K562 (cell line): ENCODE results near the gene SIRT3. TPM values are rescaled to one million over a fixed set of nuclear protein-coding genes. Genes with fewer than 3 reads are reported as not detected.

Source experiments
- ATAC-seq: fragments of 200-7000 bp; cut with Tn5 transposase; 3 replicates; pipeline ENCODE4 v1.9.1; 2020; ENCODE audit warnings: moderate library complexity
- BruUV-seq: library from RNA; stranded (reverse); fragments of 400-500 nt; replicated peaks from 2 replicates; lab custom pipeline; 2021; lab: Mats Ljungman, UMichigan
- CTCF ChIA-PET: fragments of 300-600 bp; formaldehyde crosslinking; extraction: SDS; loops from one replicate; lab custom pipeline; 2021; ENCODE audit warnings: low intra/inter-chr PET ratio; lab: Yijun Ruan, JAX
- POLR2A ChIA-PET: fragments of 300-600, 350-650 bp; sonication (Branson Sonifier 250); formaldehyde crosslinking; extraction: SDS; loops from one replicate; lab custom pipeline; 2021; ENCODE audit warnings: antibody characterized with exemption, inconsistent platforms; lab: Yijun Ruan, JAX
- DNase-seq, 4 experiments: peaks; one replicate each; pipeline versions ENCODE4 v3.0.0 to v3.0.0-alpha.2; 2011 to 2018; ENCODE audit warnings: low spot score in 3 of 4, mixed read lengths in 3 of 4; ENCODE audit errors: extremely low read depth in 1 of 4
- FAIRE-seq: peaks from 2 replicates; lab custom pipeline; 2011; peaks lifted over from hg19 to GRCh38; lab: Jason Lieb, UNC
- H2AFZ ChIP-seq: 2 replicates; pipeline ENCODE4 v1.6.0; 2011; ENCODE audit warnings: low read depth, low read length, control low read depth, inconsistent platforms
- H3K27ac ChIP-seq: fragments of 200-600 bp; 3 replicates; pipeline ENCODE4 v1.8.0; 2011; ENCODE audit warnings: low read depth, mild to moderate bottlenecking, control low read depth, inconsistent platforms, low read length, moderate library complexity, mixed read lengths; ENCODE audit errors: extremely low read depth
- H3K27me3 ChIP-seq, 2 experiments: fragments of 300-600 bp in 1 of 2; 2 replicates in 1 of 2; 3 replicates in 1 of 2; pipeline versions ENCODE4 v1.6.0 to v1.8.0; 2011; ENCODE audit warnings: inconsistent platforms in 2 of 2, low read length in 2 of 2, mild to moderate bottlenecking in 1 of 2, mixed read lengths in 1 of 2, moderate library complexity in 1 of 2; ENCODE audit not compliant: control insufficient read depth in 2 of 2, insufficient read depth in 2 of 2
- H3K36me3 ChIP-seq: fragments of 300-600 bp; 3 replicates; pipeline ENCODE4 v1.8.0; 2011; ENCODE audit warnings: mild to moderate bottlenecking, low read length, inconsistent platforms; ENCODE audit not compliant: control insufficient read depth, insufficient read depth
- H3K4me1 ChIP-seq, 2 experiments: fragments of 200-600 bp in 1 of 2; replicated peaks in 1 of 2; 2 replicates in 1 of 2; 3 replicates in 1 of 2; pipeline versions ENCODE4 v1.5.1 to v1.8.0; 2011; ENCODE audit warnings: inconsistent platforms in 2 of 2, low read length in 2 of 2, mild to moderate bottlenecking in 1 of 2, mixed read lengths in 1 of 2, moderate library complexity in 1 of 2; ENCODE audit not compliant: control insufficient read depth in 2 of 2, insufficient read depth in 2 of 2
- H3K4me2 ChIP-seq: 2 replicates; pipeline ENCODE4 v1.6.1; 2011; ENCODE audit warnings: low read length, control low read depth, inconsistent platforms, mixed read lengths; ENCODE audit not compliant: insufficient read depth
- H3K4me3 ChIP-seq: fragments of 200-600 bp; sonication (generic), shearing (Covaris generic); 2 replicates; pipeline ENCODE4 v1.5.1; 2016; ENCODE audit warnings: control low read depth, inconsistent platforms
- H3K79me2 ChIP-seq: fragments of 200-600 bp; 3 replicates; pipeline ENCODE4 v1.8.0; 2011; ENCODE audit warnings: low read length, inconsistent platforms; ENCODE audit not compliant: control insufficient read depth, insufficient read depth
- H3K9ac ChIP-seq, 2 experiments: 2 replicates each; pipeline versions ENCODE4 v1.6.0 to v1.6.1; 2011; ENCODE audit warnings: low read depth in 2 of 2, low read length in 2 of 2, control low read depth in 1 of 2, inconsistent platforms in 1 of 2, mild to moderate bottlenecking in 1 of 2, mixed read lengths in 1 of 2; ENCODE audit not compliant: insufficient read depth in 1 of 2
- H3K9me1 ChIP-seq: one replicate; pipeline ENCODE4 v1.6.0; 2011; ENCODE audit warnings: inconsistent platforms, mild to moderate bottlenecking, low read length, moderate library complexity; ENCODE audit not compliant: control insufficient read depth, insufficient read depth
- H3K9me3 ChIP-seq: replicated peaks from 2 replicates; pipeline ENCODE4 v1.5.1; 2011; ENCODE audit warnings: low read depth, low read length, inconsistent platforms; ENCODE audit not compliant: control insufficient read depth, insufficient read depth
- H4K20me1 ChIP-seq: replicated peaks from 2 replicates; pipeline ENCODE4 v1.6.1; 2011; ENCODE audit warnings: low read length, inconsistent platforms, mixed read lengths; ENCODE audit not compliant: control insufficient read depth, insufficient read depth
- BCL6 ChIP-seq: fragments of 250-450 bp; sonication (Bioruptor Pico); IDR thresholded peaks from 2 replicates; pipeline ENCODE4 v1.4.0; 2020
- CSDE1 ChIP-seq, 2 experiments: fragments of 450-650 bp; IDR thresholded peaks; 2 replicates each; pipeline ENCODE4 v1.6.1; 2016; ENCODE audit warnings: mild to moderate bottlenecking in 1 of 2
- ELF2 ChIP-seq: fragments of 250-450 bp; sonication (Bioruptor Pico); IDR thresholded peaks from 2 replicates; pipeline ENCODE4 v1.5.0; 2021; ENCODE audit warnings: mild to moderate bottlenecking
- LEF1 ChIP-seq: fragments of 450-650 bp; IDR thresholded peaks from 2 replicates; pipeline ENCODE4 v1.6.1; 2016; ENCODE audit warnings: mild to moderate bottlenecking
- RAD21 ChIP-seq, 2 experiments: fragments of 250-450 bp in 1 of 2; fragments of 450-650 bp in 1 of 2; sonication (Bioruptor Pico) in 1 of 2; formaldehyde crosslinking in 1 of 2; IDR thresholded peaks in 1 of 2; conservative IDR thresholded peaks in 1 of 2; 2 replicates each; pipeline versions ENCODE4 v1.4.0 to v1.8.0; 2020 to 2022; ENCODE audit warnings: mild to moderate bottlenecking in 2 of 2, moderate library complexity in 1 of 2
- RBM15 ChIP-seq: fragments of 200-400 bp; formaldehyde crosslinking; IDR thresholded peaks from 2 replicates; pipeline ENCODE4 v1.6.1; 2018; ENCODE audit warnings: mild to moderate bottlenecking, low read length, moderate library complexity; ENCODE audit not compliant: insufficient read depth
- RCOR1 ChIP-seq, 2 experiments: IDR thresholded peaks; 2 replicates each; pipeline ENCODE4 v1.6.1; 2012; ENCODE audit warnings: low read depth in 2 of 2, low read length in 2 of 2, borderline replicate concordance in 1 of 2, improper control_type of control experiment in 1 of 2
- WGBS: fragments of 100-300 bp; shearing (Covaris generic); methylation state at CpG from one replicate; pipeline ENCODE4 v1.1.6; 2016; ENCODE audit warnings: low coverage, mixed read lengths; ENCODE audit not compliant: insufficient coverage; ENCODE audit errors: missing lambda C conversion rate; 5-methylcytosine and 5-hydroxymethylcytosine counted together
- in situ Hi-C: fragments of 300-500 bp; cut with MboI; formaldehyde crosslinking; loops from 4 replicates; pipeline ENCODE4 v1.15.0; 2018; ENCODE audit warnings: inconsistent platforms, mixed read lengths
- intact Hi-C: fragments of 100-400 bp; cut with micrococcal nuclease; formaldehyde crosslinking; loops from 2 replicates; pipeline ENCODE4 v1.14.2; 2022
- polyA plus RNA-seq, 8 experiments: library from polyadenylated mRNA; depleted of rRNA in 4 of 8; stranded (reverse) in 5 of 8; unstranded in 3 of 8; fragments of >200 nt; fragmentation: Nextera tagmentation in 2 of 8; fragmentation: Illumina TruSeq in 1 of 8; extraction: Ambion mirVana in 2 of 8; extraction: Trizol in 1 of 8; gene quantifications; 2 replicates each; pipeline versions ENCODE4 v1.2.1 to v1.2.3, GENCODE V29; 2011 to 2014; ENCODE audit warnings: inconsistent platforms in 1 of 8, missing spikeins in 1 of 8
- total RNA-seq, 7 experiments: library from RNA; depleted of rRNA in 6 of 7; stranded (reverse); fragments of >200 nt in 6 of 7; fragmentation: Illumina TruSeq in 2 of 7; extraction: Trizol in 2 of 7; gene quantifications; 2 replicates each; pipeline versions ENCODE4 v1.2.1 to v1.2.3, GENCODE V29; 2011 to 2021; ENCODE audit warnings: low replicate concordance in 1 of 7
- TF ChIP-seq, protein P1 (sequence below): fragments of 250-450 bp; sonication (Bioruptor Pico); IDR thresholded peaks from 2 replicates; pipeline ENCODE4 v1.5.0; 2021
- TF ChIP-seq, protein P2 (sequence below): fragments of 250-450 bp; sonication (Bioruptor Pico); IDR thresholded peaks from 2 replicates; pipeline ENCODE4 v1.5.0; 2021; ENCODE audit warnings: mild to moderate bottlenecking, moderate library complexity
- TF ChIP-seq, protein P3 (sequence below), 3 experiments: IDR thresholded peaks in 2 of 3; conservative IDR thresholded peaks in 1 of 3; 2 replicates each; pipeline ENCODE4 v1.5.1; 2011 to 2012; ENCODE audit warnings: low read length in 3 of 3, mild to moderate bottlenecking in 3 of 3, control low read depth in 2 of 3, improper control_type of control experiment in 1 of 3, inconsistent platforms in 1 of 3, low read depth in 1 of 3, mixed read lengths in 1 of 3, moderate library complexity in 1 of 3; ENCODE audit not compliant: insufficient read depth in 2 of 3

Gene SIRT3
- total and polyA plus RNA-seq, 9 of the 15 experiments (the other 6 are each of a cell fraction or from before 2014, with no cell fraction given), result 1.9 to 27.5 (median 14.5) TPM

DNA sequence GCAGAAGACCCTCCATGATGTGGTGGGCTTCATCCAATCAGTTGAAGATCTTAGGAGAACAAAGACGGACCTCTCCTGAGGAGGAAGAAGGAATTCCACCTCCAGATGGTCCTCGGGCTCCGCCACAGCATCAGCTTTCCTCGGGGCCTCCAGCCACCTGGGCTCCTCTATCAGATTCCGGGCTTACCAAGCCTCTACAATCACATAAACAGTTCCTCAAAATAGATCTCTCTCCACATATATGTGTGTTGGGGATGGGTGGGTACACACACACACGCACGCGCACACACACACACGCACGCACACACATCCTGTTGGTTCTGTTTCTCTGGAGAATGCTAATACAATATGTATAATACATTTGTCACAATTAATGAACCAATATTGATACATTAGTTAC, 23.3 kb upstream of the SIRT3 start (continued):
- no peak for TF ChIP-seq LEF1
- TF ChIP-seq RCOR1 (IDR thresholded peaks at IDR 0.05; ENCODE audit: borderline replicate concordance in 1 of 2, low read depth in 2 of 2, low read length in 2 of 2), result no peak
- TF ChIP-seq ELF2, result no peak
- no peak for TF ChIP-seq BCL6 (CRISPR knock-in tag)
- TF ChIP-seq CSDE1 (IDR thresholded peaks at IDR 0.05), result no peak
- TF ChIP-seq, protein P1, sequence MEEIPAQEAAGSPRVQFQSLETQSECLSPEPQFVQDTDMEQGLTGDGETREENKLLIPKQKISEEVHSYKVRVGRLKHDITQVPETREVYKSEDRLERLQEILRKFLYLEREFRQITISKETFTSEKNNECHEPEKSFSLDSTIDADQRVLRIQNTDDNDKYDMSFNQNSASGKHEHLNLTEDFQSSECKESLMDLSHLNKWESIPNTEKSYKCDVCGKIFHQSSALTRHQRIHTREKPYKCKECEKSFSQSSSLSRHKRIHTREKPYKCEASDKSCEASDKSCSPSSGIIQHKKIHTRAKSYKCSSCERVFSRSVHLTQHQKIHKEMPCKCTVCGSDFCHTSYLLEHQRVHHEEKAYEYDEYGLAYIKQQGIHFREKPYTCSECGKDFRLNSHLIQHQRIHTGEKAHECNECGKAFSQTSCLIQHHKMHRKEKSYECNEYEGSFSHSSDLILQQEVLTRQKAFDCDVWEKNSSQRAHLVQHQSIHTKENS (CRISPR knock-in tag), result no peak

DNA sequence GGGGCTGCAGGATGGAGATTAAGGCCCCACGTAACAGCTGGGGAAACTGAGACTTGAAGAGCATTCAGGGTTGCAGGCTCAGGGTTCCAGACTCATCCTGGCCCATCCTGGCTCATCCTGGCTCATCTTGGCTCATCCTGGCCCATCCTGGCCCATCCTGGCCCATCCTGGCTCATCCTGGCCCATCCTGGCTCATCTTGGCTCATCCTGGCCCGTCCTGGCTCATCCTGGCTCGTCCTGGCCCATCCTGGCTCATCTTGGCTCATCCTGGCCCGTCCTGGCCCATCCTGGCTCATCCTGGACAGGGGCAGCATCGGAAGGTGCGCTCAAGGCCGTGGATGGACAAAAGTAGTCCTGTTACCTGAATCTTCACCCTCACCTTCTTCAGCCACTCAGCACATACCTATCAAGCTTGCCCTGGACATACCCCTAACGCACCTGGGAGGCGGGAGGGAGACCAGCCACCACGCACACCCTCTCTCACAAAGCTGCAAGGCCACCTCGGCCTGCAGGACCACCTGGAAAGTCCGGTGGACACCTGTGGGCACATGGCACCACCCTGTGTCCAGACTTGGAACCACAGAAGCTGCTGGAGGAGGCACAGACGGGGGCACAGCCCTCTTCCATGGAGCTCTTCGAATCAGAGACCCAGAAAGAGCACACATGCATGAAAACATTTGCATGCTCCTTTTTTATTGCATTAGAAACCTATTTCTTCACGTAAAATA, 21.8 kb upstream of the SIRT3 start:
- DNase-seq, result no peak
- Histone ChIP-seq H3K9me1 (no peaks in the 10 kb centered on the region), H3K4me1 (peaks cover 13 to 19% of the 10 kb centered on the region in 2 experiments), H3K4me2 (no peak overlapping the region), H4K20me1 (no peaks in the 10 kb centered on the region), H3K27ac (no peak overlapping the region), H3K9me3 (no peaks in the 10 kb centered on the region; the same call in 1 of the 2 replicates), H2AFZ (no peak overlapping the region), H3K36me3 (peaks cover 11% of the 10 kb centered on the region; the same call in 2 of the 3 replicates), H3K79me2 (no peaks in the 10 kb centered on the region), H3K9ac (peak overlapping the region in 1 of 2 experiments; percentile 61; a peak in 1 of 4 replicates), H3K4me3 (no peak overlapping the region), H3K27me3 (no peaks in the 10 kb centered on the region)
- 56% methylated on average over 14 of the region's 15 CpGs for WGBS
- ATAC-seq, result peak; percentile 61
- POLR2A ChIA-PET, result interaction anchor here (0.6 to 1.7 kb wide), 5 partner anchors 9 to 281 kb away, joined by 3 to 10 read pairs (median 5); no protein-coding TSS in a partner anchor
- no TSS peak for BruUV-seq
- intact Hi-C loops, result no loop called here
- in situ Hi-C loops, result no loop called here
- CTCF ChIA-PET, result no interaction called here
- FAIRE-seq, result no peak
- TF ChIP-seq RBM15, result no peak
- peak in 1 of 2 experiments; percentile 40; a peak in 2 of 4 replicates for TF ChIP-seq RAD21 (CRISPR knock-in tag; conservative IDR thresholded peaks at IDR 0.05 in 1 of 2, IDR thresholded peaks at IDR 0.05 in 1 of 2)
- TF ChIP-seq, protein P2, sequence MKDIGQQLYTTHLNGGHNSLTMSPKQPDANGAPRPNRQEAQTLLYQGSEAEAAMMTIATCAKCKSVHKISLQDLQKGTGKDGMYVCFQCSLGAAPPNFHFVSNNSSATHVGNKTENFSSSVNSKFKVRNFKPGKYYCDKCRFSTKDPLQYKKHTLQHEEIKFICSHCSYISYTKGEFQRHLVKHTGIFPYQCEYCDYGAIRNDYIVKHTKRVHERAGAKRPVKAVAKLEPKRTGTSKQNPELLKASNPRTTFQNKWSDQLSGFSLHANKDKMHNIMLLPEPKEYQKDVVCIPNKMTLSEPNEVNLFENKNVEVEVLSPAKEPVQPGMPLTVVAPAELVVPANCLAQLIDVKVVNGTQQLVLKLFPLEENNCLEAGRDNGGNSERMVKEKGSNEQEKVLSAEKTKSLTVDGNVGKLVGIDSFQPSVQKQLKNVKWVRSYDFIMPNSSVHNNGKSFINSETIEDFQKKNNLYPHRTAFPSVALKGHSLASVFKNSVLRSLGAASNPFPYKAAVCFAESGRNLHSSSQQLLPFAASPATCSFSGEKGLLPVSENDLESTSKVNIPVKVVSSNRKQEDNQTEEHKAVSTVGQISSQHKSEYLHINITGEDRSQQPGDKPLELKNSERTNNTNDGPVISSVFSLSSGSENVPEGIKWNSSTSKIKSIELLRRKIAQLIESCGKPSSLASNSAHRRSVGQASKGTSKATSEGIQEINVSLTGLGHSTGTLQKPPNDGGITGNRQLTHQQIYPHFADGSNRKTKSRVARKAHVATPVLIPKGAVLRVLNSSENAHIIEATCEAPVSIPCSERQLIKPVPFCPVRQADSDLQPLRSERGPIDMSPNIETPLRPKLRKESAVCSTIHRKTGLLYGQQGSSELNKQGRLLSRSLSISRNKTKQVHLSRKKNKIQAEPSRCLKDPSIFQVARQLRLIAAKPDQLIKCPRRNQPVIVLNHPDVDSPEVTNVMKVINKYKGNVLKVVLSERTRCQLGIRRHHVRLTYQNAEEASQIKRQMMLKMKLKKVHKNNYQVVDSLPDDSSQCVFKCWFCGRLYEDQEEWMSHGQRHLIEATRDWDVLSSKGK, result no peak
- TF ChIP-seq, protein P3, sequence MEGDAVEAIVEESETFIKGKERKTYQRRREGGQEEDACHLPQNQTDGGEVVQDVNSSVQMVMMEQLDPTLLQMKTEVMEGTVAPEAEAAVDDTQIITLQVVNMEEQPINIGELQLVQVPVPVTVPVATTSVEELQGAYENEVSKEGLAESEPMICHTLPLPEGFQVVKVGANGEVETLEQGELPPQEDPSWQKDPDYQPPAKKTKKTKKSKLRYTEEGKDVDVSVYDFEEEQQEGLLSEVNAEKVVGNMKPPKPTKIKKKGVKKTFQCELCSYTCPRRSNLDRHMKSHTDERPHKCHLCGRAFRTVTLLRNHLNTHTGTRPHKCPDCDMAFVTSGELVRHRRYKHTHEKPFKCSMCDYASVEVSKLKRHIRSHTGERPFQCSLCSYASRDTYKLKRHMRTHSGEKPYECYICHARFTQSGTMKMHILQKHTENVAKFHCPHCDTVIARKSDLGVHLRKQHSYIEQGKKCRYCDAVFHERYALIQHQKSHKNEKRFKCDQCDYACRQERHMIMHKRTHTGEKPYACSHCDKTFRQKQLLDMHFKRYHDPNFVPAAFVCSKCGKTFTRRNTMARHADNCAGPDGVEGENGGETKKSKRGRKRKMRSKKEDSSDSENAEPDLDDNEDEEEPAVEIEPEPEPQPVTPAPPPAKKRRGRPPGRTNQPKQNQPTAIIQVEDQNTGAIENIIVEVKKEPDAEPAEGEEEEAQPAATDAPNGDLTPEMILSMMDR (IDR thresholded peaks at IDR 0.05 in 2 of 3, conservative IDR thresholded peaks at IDR 0.05 in 1 of 3; ENCODE audit: insufficient read depth in 2 of 3, low read depth in 1 of 3, low read length in 3 of 3), result peak; percentile 34 to 56 (median 40); a peak in 5 of 6 replicates
